ENCODE data around the gene MXI1.

- TF ChIP-seq POLR2AphosphoS5 (IDR thresholded peaks at IDR 0.05; ENCODE audit: low read depth, low read length), result no peak
- TF ChIP-seq, protein P1, sequence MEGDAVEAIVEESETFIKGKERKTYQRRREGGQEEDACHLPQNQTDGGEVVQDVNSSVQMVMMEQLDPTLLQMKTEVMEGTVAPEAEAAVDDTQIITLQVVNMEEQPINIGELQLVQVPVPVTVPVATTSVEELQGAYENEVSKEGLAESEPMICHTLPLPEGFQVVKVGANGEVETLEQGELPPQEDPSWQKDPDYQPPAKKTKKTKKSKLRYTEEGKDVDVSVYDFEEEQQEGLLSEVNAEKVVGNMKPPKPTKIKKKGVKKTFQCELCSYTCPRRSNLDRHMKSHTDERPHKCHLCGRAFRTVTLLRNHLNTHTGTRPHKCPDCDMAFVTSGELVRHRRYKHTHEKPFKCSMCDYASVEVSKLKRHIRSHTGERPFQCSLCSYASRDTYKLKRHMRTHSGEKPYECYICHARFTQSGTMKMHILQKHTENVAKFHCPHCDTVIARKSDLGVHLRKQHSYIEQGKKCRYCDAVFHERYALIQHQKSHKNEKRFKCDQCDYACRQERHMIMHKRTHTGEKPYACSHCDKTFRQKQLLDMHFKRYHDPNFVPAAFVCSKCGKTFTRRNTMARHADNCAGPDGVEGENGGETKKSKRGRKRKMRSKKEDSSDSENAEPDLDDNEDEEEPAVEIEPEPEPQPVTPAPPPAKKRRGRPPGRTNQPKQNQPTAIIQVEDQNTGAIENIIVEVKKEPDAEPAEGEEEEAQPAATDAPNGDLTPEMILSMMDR (IDR thresholded peaks at IDR 0.05), result no peak
- no peak for TF ChIP-seq SIN3A (IDR thresholded peaks at IDR 0.05; ENCODE audit: borderline replicate concordance, insufficient read depth, low read depth, low read length)
These were observed 110.8 kb downstream of the MXI1 start for GRCh38 chr10:110317866-110318850.
